NCI-H2227 (cell line): Measurements from ENCODE around the gene CISD2.
"Not testable (repeated sequence)": the region's sequence is repeated elsewhere in the genome, so short reads cannot be mapped to it uniquely, and the experiment has no call there.

ENCODE experiments used
- DNase-seq: peaks from one replicate; lab custom pipeline; 2025; ENCODE audit not compliant: unreplicated experiment; lab: John Stamatoyannopoulos, UW

Gene CISD2, protein sequence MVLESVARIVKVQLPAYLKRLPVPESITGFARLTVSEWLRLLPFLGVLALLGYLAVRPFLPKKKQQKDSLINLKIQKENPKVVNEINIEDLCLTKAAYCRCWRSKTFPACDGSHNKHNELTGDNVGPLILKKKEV

GRCh38 chr4:102868781-102869568 is at the start of gene CISD2:
CISD2 (plus strand) TSS chr4:102868992; CDS start chr4:102869085, 93 bp downstream.
- DNase-seq, result peak; percentile 92

DNA sequence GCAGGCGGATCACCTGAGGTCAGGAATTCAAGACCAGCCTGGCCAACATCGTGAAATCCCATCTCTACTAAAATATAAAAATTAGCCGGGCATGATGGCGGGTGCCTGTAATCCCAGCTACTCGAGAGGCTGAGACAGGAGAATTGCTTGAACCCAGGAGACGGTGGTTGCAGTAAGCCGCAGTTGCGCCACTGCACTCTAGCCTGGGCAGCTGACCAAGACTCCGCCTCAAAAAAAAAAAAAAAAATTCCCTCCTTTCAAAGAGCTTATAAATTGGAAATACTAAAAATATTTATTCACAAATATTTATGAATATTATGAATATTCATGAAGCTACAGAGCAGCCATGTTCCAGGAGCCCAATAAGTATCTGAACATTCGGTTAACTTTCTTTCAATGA is 49.7 kb upstream of the CISD2 start:
- not testable (repeated sequence) for DNase-seq

GRCh38 chr4:102819588-102820365 is 49.0 kb upstream of the CISD2 start:
- DNase-seq, result no peak

DNA sequence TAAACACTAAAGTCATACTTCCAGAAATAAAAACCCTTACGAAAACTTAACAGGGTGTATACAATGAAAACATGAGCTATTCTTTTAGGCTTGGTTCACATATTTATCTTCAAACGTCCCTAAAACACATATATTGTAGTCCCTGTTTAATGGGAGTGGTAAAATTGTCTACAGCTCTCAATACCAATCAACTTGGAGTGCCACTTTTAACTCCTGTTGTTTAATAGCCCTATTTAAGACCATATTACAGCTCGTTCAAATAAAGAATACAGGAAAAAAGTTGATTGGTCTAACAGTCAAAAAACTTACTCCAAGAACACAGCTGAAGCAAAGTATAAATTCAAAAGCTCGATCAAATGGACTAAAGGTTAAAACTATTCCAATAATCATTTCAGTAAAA is 45.3 kb upstream of the CISD2 start:
- no peak for DNase-seq

DNA sequence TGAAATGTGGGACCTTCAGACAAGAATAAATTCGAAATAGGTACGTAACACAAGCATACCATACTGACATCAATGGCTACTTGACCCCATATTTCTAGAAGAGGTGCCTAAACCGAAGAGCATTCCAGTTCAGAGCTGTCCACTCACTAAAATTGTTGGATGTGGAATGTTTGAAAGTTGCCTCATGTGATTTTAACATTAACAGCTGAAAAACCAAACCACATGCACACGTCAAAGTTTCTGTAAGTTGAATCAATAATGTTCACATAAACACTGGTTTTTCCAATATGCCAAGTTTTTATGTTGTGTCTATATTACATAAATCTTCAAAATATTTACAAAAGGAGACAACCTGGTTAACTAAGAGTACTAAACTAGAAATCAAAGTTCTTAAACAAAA is 44.9 kb upstream of the CISD2 start:
- DNase-seq, result no peak

- DNase-seq, result no peak
Observed at GRCh38 chr4:102824398-102824797, 44.4 kb upstream of the CISD2 start.

GRCh38 chr4:102825261-102826091 is 43.3 kb upstream of the CISD2 start:
- peak; percentile 31 for DNase-seq

GRCh38 chr4:102826105-102826889 is 42.5 kb upstream of the CISD2 start:
- no peak for DNase-seq

GRCh38 chr4:102826890-102827673 is 41.7 kb upstream of the CISD2 start, which contains the start of gene UBE2D3:
UBE2D3 (minus strand) TSS chr4:102827551; CDS start chr4:102826508, 1,043 bp downstream.
- DNase-seq, result peak; percentile 92

GRCh38 chr4:102827674-102828496 is 40.9 kb upstream of the CISD2 start:
- peak; percentile 99 for DNase-seq

- no peak for DNase-seq
Observed at GRCh38 chr4:102828497-102828808, 40.3 kb upstream of the CISD2 start.

DNA sequence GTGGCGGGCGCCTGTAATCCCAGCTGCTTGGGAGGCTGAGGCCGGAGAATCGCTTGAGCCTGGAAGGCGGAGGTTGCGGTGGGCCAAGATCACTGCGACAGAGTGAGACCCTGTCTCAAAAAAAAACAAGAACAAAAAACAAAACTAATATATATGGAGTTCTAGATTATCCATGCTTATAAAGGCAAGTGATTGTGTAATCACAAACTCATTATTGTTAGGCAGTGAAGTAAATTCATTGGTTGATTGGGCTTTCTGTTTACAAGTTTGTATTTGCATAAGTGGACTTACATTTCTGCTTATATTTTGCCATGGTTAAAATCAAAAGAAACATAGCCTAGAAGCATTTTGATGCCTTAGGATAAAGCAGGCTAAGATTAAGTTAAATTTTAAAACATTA is 39.0 kb upstream of the CISD2 start:
- no peak for DNase-seq

DNA sequence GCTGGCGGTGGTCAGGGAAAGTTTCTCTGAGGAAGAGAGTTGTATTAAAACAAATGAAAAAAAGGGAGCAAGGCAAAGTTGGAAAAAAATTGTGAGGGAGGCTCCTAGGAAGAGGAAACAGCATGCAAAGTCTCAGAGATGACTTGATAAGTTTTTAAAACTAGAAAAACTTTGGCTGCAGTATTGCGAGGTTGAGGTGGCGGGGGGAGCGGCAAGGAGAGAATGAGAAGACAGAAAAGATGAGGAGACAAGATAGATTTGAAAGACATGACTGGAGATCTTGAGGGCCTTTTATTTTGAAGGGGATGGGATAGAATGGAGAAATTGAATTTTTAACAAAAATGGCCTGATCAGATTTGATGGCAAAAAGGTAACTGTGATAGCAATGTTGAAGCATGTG is 36.7 kb upstream of the CISD2 start:
- DNase-seq, result no peak

DNA sequence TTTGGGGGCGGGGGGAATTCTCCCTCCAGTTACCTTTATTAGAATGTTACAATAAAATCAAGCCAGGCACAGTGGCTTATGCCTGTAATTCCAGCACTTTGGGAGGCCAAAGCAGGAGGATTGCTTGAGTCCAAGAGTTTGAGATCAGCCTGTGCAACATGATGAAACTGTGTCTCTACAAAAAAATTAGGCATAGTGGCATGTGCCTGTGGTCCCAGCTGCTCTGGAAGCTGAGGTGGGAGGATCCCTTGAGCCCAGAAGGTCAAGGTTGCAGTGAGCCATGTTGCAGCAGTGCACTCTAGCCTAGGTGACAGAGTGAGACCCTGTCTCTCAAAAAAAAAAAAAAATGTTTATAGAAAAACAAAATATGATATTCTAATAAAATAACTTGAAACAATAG is 36.1 kb upstream of the CISD2 start:
- no peak for DNase-seq

DNA sequence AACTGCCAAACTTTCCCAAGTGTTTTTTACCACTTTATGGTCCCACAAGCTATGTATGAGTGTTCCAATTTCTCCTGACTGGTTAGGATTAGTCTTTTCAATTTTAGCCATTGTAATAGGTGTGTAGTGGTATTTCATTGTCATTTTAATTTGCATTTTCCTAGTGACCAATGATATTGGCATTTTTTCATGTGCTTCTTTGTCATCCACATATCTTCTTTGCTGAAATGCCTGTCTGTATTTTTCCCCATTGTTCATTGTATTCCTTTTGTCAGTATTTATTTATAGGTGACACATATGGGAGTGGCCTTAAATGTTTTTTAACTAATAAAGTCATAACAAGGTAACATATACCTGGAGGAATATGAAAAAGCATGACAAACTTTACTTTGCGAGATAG is 32.2 kb upstream of the CISD2 start:
- DNase-seq, result no peak

DNA sequence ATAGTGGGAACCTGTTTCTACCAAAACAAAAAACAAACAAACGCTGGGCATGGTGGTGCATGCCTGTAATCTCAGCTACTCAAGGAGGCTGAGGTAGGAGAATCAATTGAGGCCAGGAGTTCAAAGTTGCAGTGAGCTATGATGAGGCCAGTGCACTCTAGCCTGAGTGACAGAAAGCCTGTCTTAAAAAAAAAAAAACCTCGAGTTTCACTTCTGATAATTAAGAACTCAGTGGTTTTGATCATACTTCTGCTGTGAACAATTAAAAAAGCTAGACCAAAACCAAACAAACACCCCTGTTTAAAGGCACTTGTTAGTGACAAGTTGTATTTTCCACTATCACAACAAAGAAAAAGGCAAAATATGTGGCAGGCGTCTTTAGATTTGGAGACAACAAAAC is 26.4 kb upstream of the CISD2 start:
- no peak for DNase-seq

DNA sequence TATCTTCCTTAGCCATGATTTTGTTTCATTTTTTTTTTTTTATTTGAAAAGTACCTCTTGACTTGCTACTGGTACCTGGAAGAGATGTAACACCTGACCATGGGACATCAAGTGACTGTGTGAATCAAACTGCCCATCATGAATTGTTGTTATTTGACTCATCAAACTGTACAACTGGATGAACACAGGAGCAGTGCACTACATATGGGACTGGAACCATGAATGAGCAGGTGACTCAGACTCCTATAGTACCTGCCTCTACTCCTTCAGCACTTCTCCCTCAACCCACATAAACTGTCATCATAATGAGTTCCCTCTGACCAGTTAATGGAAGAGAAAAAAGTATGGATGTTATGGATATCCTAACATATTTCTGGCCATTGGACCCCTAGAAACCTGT is 25.5 kb upstream of the CISD2 start:
- no peak for DNase-seq

DNA sequence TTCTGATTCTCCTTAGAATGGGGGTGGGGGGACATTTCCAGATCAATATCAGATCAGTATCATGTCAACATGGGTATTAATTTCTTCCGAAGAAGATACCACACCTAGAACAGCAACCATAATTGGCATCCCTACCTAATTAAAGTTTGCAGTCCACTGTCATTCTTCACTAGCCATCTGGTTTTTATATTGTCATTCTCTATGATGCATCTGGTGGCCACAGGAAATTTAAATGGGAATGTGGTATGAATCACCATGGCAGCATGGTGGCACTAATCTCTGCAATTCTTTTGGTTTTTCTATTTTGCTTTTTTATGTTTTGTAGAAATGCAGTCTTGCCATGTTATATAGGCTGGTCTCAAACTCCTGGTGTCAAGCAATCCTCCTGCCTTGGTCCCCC is 24.9 kb upstream of the CISD2 start:
- no peak for DNase-seq

DNA sequence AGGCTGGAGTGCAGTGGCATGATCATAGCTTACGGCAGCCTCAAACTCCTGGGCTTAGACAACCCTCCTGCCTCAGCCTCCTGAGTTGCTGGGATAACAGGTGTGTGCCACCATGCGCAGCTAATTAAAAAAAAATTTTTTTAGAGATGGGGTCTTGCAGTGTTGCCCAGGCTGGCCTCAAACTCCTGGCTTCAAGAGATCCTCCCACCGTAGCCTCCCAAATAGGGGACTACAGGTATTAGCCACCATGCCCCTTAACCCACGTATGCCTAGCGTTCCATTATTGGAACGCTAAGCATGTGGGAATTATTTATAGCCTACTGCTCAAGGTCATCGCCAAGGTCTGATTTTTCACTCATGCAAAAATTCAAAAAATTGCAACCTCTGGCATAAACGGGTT is 21.1 kb upstream of the CISD2 start:
- no peak for DNase-seq
